ES-I3 (cell line): ENCODE measurements around the gene MAPRE3.
A peak's percentile ranks its signal among the peaks of the same experiment; 100 is the strongest.

Experiments used
- H3K36me3 ChIP-seq: 2 replicates; pipeline ENCODE4 v1.6.1; 2013; ENCODE audit warnings: mild to moderate bottlenecking, low read length, control low read depth, moderate library complexity; ENCODE audit not compliant: insufficient read depth
- H3K4me1 ChIP-seq: 2 replicates; pipeline ENCODE4 v1.6.1; 2013; ENCODE audit warnings: mild to moderate bottlenecking, control low read depth, low read length; ENCODE audit not compliant: insufficient read depth
- H3K9ac ChIP-seq: 2 replicates; pipeline ENCODE4 v1.6.1; 2013; ENCODE audit warnings: low read depth, mild to moderate bottlenecking, low read length, moderate library complexity
- H3K9me3 ChIP-seq: 2 replicates; pipeline ENCODE4 v1.6.1; 2013; ENCODE audit warnings: mild to moderate bottlenecking, low read length, moderate library complexity; ENCODE audit not compliant: control insufficient read depth, insufficient read depth

The MAPRE3 gene

DNA sequence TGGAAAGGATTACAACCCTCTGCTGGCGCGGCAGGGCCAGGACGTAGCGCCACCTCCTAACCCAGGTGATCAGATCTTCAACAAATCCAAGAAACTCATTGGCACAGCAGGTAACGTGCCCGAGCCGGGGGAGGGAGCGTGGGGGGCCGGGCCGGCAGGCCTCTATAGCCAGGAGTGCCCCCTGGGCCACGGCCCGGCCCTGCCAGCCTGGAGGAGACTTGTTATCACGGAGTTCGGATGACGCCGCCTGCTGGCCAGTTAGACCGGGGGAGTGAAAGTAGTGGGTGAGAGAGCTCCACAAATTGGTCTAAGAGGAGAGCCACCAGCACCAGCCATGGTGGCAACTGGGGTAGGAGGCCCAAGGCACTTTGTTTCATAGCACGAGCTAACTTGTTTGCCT is 53.8 kb downstream of the MAPRE3 start:
- H3K36me3 ChIP-seq: no peaks in the 10 kb centered on the region
- H3K9ac ChIP-seq: no peak overlapping the region
- no peaks in the 10 kb centered on the region for H3K4me1 ChIP-seq
- no peaks in the 10 kb centered on the region for H3K9me3 ChIP-seq

DNA sequence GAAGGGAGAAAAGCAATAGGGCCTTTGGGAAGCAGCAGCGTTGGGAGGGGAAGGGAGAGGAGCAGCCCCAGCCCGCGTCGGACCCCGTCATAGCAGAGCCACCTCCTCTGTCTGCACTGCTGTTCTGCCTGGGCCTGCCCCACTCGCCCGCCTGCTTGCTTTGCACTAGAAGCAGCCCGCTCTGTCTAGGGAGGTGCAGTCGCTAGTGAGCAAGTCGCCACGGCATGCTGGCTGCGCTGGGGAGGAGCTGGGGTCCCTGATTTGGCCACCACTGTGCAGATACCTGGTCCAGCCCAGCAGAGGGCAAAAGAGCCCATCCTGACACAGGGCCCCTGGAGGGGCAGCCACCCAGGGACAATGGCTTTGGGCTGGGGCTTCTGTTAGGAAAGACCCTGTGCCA is 54.4 kb downstream of the MAPRE3 start:
- H3K36me3 ChIP-seq: no peaks in the 10 kb centered on the region
- no peak overlapping the region for H3K9ac ChIP-seq
- H3K4me1 ChIP-seq: no peaks in the 10 kb centered on the region
- H3K9me3 ChIP-seq: no peaks in the 10 kb centered on the region

DNA sequence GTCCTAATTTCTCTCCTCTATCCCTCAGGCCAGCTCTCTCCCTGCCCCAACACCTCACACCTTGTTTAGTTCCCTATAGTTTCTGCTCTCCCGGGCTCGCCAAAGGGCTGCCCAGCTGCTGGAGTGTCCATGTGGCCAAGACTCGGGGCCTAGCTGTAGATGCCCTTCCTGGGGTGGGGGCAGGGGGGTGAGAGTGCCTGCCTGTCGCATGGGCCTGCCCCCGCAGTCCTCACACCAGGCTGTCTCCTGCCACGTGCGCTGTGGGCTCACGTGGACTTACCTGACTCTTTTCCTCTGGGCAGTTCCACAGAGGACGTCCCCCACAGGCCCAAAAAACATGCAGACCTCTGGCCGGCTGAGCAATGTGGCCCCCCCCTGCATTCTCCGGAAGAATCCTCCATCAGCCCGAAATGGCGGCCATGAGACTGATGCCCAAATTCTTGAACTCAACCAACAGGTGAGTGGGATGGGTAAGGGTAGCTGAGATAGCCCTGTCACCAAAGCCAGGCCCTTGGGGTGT is 54.9 kb downstream of the MAPRE3 start:
- Histone ChIP-seq H3K4me1 (no peaks in the 10 kb centered on the region), H3K36me3 (no peaks in the 10 kb centered on the region), H3K9me3 (no peaks in the 10 kb centered on the region), H3K9ac (no peak overlapping the region)

DNA sequence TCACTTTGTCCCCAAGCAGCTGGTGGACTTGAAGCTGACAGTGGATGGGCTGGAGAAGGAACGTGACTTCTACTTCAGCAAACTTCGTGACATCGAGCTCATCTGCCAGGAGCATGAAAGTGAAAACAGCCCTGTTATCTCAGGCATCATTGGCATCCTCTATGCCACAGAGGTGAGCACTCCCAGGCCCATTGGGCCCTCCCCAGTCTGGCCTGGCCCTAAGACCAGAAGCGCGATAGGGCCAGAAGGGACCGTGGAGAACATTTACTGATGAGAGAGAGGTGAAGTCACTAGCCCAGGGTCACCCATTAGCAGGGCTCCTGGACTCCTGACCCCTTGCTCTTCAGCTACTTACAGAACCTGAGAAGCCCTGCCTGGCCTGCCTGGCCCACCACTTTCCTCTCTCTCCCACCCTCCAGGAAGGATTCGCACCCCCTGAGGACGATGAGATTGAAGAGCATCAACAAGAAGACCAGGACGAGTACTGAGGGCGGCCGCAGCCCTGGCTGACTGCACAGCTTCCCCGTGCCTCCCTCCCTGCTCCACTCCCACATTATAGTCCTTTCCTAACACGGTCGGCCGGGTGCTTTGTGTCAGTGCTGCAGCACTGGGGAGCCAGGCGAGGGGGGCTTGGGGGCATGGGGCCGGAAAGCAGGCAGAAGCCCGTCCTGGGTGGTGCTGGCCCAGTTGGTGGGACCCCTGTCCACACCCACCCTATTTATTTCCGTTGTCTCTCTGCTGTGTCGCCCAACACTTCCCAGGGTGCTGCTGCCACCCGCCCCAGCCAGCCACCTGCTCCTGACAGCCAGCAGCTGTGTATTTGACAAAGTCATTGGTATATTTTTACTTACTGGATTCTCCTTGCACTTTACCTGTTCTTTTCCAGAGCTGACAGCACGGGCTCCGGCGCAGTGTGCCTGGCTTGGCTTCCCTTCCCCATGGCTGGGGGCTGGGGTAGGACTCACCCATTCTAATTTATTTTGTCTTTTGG is 55.7 kb downstream of the MAPRE3 start:
- H3K4me1 ChIP-seq: no peaks in the 10 kb centered on the region
- no peak overlapping the region for H3K9ac ChIP-seq
- no peaks in the 10 kb centered on the region for H3K9me3 ChIP-seq
- H3K36me3 ChIP-seq: no peaks in the 10 kb centered on the region

DNA sequence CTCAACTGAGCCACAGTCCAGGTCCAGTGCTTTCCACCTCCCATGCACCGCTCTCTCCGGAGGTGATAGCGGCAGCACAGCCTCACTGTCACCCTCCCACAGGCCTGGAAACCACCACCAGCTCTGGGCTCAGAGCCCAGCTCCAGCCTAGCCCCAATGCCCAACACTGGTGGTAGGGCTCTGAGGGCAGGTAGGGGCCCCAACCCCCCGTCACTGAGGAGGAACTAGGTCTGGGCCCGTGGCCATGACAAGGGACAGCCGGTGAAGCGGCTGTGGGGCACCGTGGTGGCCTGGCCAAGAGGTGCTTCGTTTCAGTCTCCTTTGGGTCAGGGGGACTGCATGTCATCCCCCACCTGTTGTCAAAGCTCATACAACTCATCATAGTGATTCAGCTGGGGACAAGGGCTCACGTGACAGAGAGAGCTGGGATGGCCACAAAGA is 56.8 kb downstream of the MAPRE3 start:
- Histone ChIP-seq H3K36me3 (no peaks in the 10 kb centered on the region), H3K4me1 (no peaks in the 10 kb centered on the region), H3K9me3 (no peaks in the 10 kb centered on the region), H3K9ac (no peak overlapping the region)

DNA sequence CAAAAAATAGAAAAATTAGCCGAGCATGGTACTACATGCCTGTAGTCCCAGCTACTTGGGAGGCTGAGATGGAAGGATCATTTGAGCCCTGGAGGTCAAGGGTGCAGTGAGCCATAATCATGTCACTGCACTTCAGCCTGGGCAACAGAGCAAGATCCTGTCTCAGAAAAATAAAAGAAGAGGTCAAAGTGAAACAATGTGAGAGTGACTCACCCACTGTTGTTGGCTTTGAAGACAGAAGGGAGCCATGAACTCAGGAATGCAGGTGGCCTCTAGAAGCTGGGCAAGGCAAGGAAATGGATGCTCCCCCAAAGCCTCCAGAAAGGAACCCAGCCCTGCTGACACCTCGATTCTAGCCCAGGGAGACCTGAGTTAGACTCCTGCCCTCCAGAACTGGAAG is 58.6 kb downstream of the MAPRE3 start:
- no peak overlapping the region for H3K9ac ChIP-seq
- H3K36me3 ChIP-seq: no peaks in the 10 kb centered on the region
- H3K4me1 ChIP-seq: no peaks in the 10 kb centered on the region
- H3K9me3 ChIP-seq: no peaks in the 10 kb centered on the region

DNA sequence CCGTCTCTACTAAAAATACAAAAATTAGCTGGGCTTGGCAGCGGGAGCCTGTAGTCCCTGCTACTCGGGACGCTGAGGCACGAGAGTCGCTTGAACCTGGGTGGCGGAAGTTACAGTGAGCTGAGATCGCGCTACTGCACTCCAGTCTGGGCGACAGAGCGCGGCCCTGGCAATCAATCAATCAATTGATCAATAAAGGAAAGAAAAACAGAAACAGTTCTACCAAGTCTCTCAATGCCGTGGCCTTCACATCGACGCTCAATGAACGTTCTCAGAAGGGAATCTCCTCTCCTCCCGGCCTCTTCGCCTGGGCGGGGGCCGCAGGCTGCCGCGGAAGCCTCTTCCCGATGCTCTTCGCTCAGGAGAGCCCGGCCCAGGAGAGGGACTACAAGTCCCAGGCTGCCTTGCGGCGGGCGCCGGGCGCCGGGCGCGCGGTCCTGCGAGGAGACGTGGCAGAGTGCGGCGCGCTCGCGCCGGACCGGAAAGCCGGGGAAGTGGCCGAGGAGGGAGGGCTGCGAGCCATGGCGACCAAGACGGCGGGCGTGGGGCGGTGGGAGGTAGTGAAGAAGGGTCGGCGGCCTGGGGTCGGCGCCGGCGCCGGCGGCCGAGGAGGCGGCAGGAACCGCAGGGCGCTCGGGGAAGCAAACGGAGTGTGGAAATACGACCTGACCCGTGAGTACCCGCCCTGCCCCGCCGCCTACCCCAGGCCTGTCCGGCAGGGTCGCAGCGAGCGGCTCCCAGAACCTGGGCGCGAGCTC is 62.2 kb downstream of the MAPRE3 start, which contains the start of gene TMEM214:
TMEM214 (plus strand) TSS at position 471 of the 758 bp plus-strand sequence; CDS start at position 522, 51 bp downstream.
- H3K9me3 ChIP-seq: no peaks in the 10 kb centered on the region
- H3K4me1 ChIP-seq: no peaks in the 10 kb centered on the region
- peak within 1 kb of the TSS; percentile 100 for H3K9ac ChIP-seq
- peaks cover 16% of the 10 kb centered on the region for H3K36me3 ChIP-seq

DNA sequence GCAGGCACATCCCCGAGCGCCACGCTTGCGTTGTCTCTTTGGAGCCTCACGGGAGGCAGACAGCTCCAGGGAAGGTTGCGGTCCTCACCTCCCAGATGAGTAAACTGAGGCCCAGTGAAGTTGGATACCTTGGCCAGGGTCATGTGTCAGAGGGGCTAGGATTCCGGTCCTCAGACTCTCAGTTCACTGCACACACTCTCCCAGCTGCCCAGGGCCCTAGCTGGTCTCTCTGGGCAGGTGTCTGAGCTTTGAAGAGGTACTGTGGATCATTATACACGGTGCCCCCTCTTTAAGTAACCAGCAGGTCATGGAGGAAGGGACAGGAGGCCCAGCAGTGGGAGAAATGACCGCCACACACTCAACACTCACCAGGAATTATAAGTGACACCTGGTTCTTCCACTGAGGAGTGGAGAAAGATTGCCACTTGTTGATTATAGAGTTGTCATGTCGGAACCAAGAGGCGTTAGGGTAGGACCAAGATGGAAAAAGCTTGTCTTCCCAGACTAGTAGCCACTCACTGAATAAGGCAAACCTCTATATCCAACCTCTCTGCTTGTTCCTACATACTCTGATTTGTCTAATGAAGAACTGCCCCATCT is 62.9 kb downstream of the MAPRE3 start:
- H3K9me3 ChIP-seq: no peaks in the 10 kb centered on the region
- H3K4me1 ChIP-seq: no peaks in the 10 kb centered on the region
- peaks cover 16% of the 10 kb centered on the region for H3K36me3 ChIP-seq
- peak overlapping the region; percentile 100 for H3K9ac ChIP-seq

DNA sequence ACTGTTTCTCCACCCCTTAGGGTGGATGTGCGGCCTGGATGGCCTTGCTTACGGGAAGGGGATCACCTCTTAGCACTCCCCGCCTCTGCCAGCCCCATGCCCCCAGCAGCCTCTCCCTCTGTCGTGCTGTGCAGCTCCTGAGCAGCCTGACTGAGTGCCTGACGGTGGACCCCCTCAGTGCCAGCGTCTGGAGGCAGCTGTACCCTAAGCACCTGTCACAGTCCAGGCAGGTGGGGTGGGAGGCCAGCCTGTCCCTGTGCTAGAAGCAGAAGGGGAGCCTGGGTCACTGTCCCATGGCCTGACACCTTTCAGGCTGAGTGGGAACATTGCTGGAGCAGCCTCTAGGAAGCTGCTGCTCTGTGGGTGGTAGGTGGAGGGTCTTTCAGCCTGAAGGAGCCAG is 67.6 kb downstream of the MAPRE3 start:
- H3K36me3 ChIP-seq: peaks cover 22% of the 10 kb centered on the region
- H3K9ac ChIP-seq: no peak overlapping the region
- no peaks in the 10 kb centered on the region for H3K4me1 ChIP-seq
- H3K9me3 ChIP-seq: no peaks in the 10 kb centered on the region

DNA sequence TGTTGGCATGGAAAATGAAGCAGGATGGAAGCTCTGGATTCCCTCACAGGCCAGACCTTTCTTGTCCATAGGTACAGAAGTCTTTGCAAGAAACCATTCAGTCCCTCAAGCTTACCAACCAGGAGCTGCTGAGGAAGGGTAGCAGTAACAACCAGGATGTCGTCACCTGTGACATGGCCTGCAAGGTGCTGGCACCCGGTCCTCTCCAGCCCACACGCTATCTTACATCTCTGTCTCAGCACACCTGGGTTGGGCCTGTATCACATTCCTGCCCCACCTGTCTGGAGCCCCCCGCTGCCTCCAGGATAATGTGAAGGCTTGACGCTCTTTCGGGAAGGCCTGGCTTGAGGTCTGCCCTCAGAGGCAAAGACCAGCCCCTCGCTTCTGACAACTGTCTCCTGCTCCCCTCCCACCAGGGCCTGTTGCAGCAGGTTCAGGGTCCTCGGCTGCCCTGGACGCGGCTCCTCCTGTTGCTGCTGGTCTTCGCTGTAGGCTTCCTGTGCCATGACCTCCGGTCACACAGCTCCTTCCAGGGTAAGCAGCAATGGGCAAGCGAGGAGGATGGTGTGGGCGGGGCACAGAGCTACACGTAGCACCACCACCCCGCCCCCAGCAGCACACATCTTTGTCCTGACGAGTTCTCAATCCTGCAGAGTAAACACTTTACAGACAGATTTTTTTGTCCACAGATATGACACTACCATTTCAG is 68.3 kb downstream of the MAPRE3 start:
- no peak overlapping the region for H3K9ac ChIP-seq
- H3K36me3 ChIP-seq: peaks cover 22% of the 10 kb centered on the region
- no peaks in the 10 kb centered on the region for H3K9me3 ChIP-seq
- H3K4me1 ChIP-seq: no peaks in the 10 kb centered on the region

DNA sequence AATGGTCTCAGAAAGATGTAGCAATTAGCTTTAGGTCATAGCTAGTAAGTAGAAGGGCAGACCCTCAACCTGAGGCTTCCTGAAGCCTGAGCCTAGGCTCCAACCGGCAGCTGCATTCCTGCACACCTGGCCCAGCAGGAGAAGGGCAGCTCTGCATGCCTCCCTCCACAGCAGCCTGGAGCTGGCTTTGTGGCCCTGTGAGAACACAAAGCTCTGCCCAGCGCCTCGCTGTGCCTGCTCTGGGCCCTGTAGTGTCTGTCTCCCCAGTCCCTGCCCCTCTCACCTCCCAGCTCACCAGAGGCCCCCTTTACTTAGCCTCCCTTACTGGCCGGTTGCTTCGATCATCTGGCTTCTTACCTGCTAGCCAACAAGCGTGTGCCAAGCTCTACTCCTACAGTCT is 69.0 kb downstream of the MAPRE3 start:
- Histone ChIP-seq H3K9me3 (no peaks in the 10 kb centered on the region), H3K36me3 (peaks cover 22% of the 10 kb centered on the region), H3K9ac (no peak overlapping the region), H3K4me1 (no peaks in the 10 kb centered on the region)

DNA sequence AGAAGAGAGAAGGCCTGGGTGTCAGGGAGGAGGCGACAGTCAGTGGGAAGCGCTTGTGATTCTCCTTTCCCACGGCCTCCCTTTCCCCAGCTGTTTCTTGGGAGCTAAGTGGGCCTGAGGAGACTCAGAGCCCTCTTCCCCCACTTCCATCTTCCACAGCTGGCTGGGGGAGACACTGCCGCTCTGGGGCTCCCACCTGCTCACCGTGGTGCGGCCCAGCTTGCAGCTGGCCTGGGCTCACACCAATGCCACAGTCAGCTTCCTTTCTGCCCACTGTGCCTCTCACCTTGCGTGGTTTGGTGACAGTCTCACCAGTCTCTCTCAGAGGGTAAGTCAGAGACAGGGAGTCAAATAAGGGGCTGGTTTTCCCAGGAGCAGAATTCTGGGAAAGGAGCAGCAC is 69.4 kb downstream of the MAPRE3 start:
- H3K9me3 ChIP-seq: no peaks in the 10 kb centered on the region
- H3K9ac ChIP-seq: no peak overlapping the region
- no peaks in the 10 kb centered on the region for H3K4me1 ChIP-seq
- peaks cover 22% of the 10 kb centered on the region for H3K36me3 ChIP-seq

DNA sequence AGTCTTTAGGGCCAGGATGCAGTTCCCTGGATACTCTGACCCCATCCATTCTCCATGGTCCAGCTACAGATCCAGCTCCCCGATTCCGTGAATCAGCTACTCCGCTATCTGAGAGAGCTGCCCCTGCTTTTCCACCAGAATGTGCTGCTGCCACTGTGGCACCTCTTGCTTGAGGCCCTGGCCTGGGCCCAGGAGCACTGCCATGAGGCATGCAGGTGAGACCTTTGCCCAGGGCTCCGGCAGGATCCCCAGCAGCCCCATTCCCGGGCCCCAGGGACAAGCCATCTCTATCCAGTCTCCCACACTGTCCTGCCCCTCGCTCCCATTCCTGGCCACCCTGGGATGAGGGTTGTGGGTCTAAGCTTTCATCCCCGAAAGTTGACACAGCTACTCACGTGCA is 69.8 kb downstream of the MAPRE3 start:
- no peaks in the 10 kb centered on the region for H3K9me3 ChIP-seq
- H3K4me1 ChIP-seq: no peaks in the 10 kb centered on the region
- no peak overlapping the region for H3K9ac ChIP-seq
- H3K36me3 ChIP-seq: peaks cover 22% of the 10 kb centered on the region

DNA sequence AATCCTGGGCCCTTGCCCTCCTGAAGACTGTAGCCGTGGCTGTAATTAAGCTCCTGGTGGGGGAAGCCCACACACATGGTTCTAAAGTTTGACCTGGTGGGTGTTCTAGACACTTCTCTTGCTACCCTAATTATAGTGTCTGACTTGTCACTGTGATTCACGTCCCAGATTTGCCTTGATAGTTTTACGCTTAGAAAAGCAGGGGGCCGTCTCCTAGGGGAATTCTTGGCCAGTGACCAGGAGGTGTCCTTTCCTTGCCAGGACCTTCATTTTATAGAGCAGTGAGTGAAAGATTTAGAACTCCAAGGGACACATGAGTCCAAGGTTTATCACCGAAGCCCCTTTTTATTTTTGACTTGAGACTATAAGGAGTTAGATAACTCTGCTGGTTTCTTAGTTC is 71.3 kb downstream of the MAPRE3 start:
- Histone ChIP-seq H3K9ac (no peak overlapping the region), H3K36me3 (peaks cover 13% of the 10 kb centered on the region), H3K4me1 (no peaks in the 10 kb centered on the region), H3K9me3 (no peaks in the 10 kb centered on the region)
